H1 (cell line): Measurements from ENCODE around the gene CLPX. TPM values are rescaled to one million over a fixed set of nuclear protein-coding genes. Genes with fewer than 3 reads are reported as not detected.

Source experiments
- ASH2L ChIP-seq: fragments of 200-600, 300-600 bp; sonication (generic); IDR thresholded peaks from one replicate; pipeline ENCODE4 v1.7.1; 2017; ENCODE audit warnings: low read length
- BCL11A ChIP-seq, 2 experiments: IDR thresholded peaks; one replicate each; pipeline ENCODE4 v1.6.1; 2011; ENCODE audit warnings: low read depth in 2 of 2, low read length in 2 of 2, mild to moderate bottlenecking in 2 of 2
- CEBPB ChIP-seq: IDR thresholded peaks from 2 replicates; pipeline ENCODE4 v1.6.1; 2012; ENCODE audit warnings: low read depth, low read length
- CTBP2 ChIP-seq: IDR thresholded peaks from 2 replicates; pipeline ENCODE4 v1.7.0; 2011; ENCODE audit warnings: borderline replicate concordance, mild to moderate bottlenecking, moderate library complexity, mixed read lengths, low read length; ENCODE audit not compliant: insufficient read depth, insufficient read length
- EGR1 ChIP-seq: IDR thresholded peaks from 2 replicates; pipeline ENCODE4 v1.6.1; 2011; ENCODE audit warnings: low read depth, low read length, borderline replicate concordance
- EZH2 ChIP-seq: fragments of 200-600 bp; sonication (generic); IDR thresholded peaks from 2 replicates; pipeline ENCODE4 v1.7.1; 2012; ENCODE audit warnings: low read depth, mild to moderate bottlenecking, moderate library complexity, low read length, inconsistent platforms; ENCODE audit not compliant: severe bottlenecking
- GTF2F1 ChIP-seq: IDR thresholded peaks from 2 replicates; pipeline ENCODE4 v1.6.1; 2012; ENCODE audit warnings: low read depth, low read length, improper control_type of control experiment, borderline replicate concordance
- HDAC6 ChIP-seq: IDR thresholded peaks from one replicate; pipeline ENCODE4 v1.7.1; 2012; ENCODE audit warnings: low read depth, mild to moderate bottlenecking, inconsistent platforms, low read length, moderate library complexity
- JUN ChIP-seq: IDR thresholded peaks from 2 replicates; pipeline ENCODE4 v1.6.1; 2011; ENCODE audit warnings: low read depth, mild to moderate bottlenecking, improper control_type of control experiment, low read length
- KDM4A ChIP-seq: IDR thresholded peaks from one replicate; pipeline ENCODE4 v1.7.1; 2012; ENCODE audit warnings: low read depth, mild to moderate bottlenecking, moderate library complexity, low read length, inconsistent platforms; ENCODE audit not compliant: severe bottlenecking
- KDM5A ChIP-seq: fragments of 200-600 bp; IDR thresholded peaks from 2 replicates; pipeline ENCODE4 v1.7.1; 2012; ENCODE audit warnings: mild to moderate bottlenecking, low read length, inconsistent platforms, mixed read lengths
- MAFK ChIP-seq: IDR thresholded peaks from 2 replicates; pipeline ENCODE4 v1.6.1; 2012; ENCODE audit warnings: low read depth, mild to moderate bottlenecking, improper control_type of control experiment, low read length
- MAX ChIP-seq: IDR thresholded peaks from 2 replicates; pipeline ENCODE4 v1.6.1; 2012; ENCODE audit warnings: inconsistent platforms
- NANOG ChIP-seq: IDR thresholded peaks from 2 replicates; pipeline ENCODE4 v1.6.1; 2011; ENCODE audit warnings: low read length, low read depth, mild to moderate bottlenecking, inconsistent platforms; ENCODE audit not compliant: insufficient read depth, poor library complexity, severe bottlenecking
- RXRA ChIP-seq: IDR thresholded peaks from 2 replicates; pipeline ENCODE4 v1.6.1; 2011; ENCODE audit warnings: low read depth, mild to moderate bottlenecking, low read length, moderate library complexity; ENCODE audit not compliant: insufficient read depth
- SIX5 ChIP-seq: IDR thresholded peaks from 2 replicates; pipeline ENCODE4 v1.6.1; 2011; ENCODE audit warnings: mild to moderate bottlenecking, low read depth, low read length
- SP2 ChIP-seq: IDR thresholded peaks from 2 replicates; pipeline ENCODE4 v1.6.1; 2012; ENCODE audit warnings: mild to moderate bottlenecking, low read length, inconsistent platforms
- SUZ12 ChIP-seq: fragments of 200-600 bp; sonication (generic); IDR thresholded peaks from 2 replicates; pipeline ENCODE4 v1.6.1; 2012; ENCODE audit warnings: mild to moderate bottlenecking, inconsistent platforms, low read length, moderate library complexity, mixed read lengths
- TAF1 ChIP-seq: IDR thresholded peaks from 2 replicates; pipeline ENCODE4 v1.6.1; 2011; ENCODE audit warnings: mild to moderate bottlenecking, low read depth, low read length
- TBP ChIP-seq: IDR thresholded peaks from 2 replicates; pipeline ENCODE4 v1.6.1; 2011; ENCODE audit warnings: low read depth, low read length, improper control_type of control experiment
- TEAD4 ChIP-seq: IDR thresholded peaks from 2 replicates; pipeline ENCODE4 v1.6.1; 2012; ENCODE audit warnings: low read depth, low read length, inconsistent platforms, mixed read lengths
- polyA plus RNA-seq, 7 experiments: library from polyadenylated mRNA; depleted of rRNA in 3 of 7; stranded (reverse) in 5 of 7; unstranded in 2 of 7; fragments of >200 nt in 5 of 7; fragments of 200-250 nt in 2 of 7; gene quantifications; 1 replicate in 5 of 7; 2 replicates in 1 of 7; 4 replicates in 1 of 7; pipeline versions ENCODE4 v1.2.1 to v1.2.3, GENCODE V29; 2011 to 2013; ENCODE audit warnings: missing spikeins in 2 of 7, mixed read lengths in 2 of 7
- total RNA-seq: library from RNA; stranded (reverse); fragmentation: NEBNext Ultra II Directional; extraction: Animal tissue kit (Norgen Biotek cat#: 25700); gene quantifications from 2 replicates; pipeline ENCODE4 v1.2.1, GENCODE V29; 2021

The CLPX gene
- total and polyA plus RNA-seq, 2 of the 8 experiments (the other 6 are each of a cell fraction or from before 2014, with no cell fraction given), result 10.5 to 53.6 TPM

GRCh38 chr15:65101891-65102708 is 83.0 kb downstream of the CLPX start (continued):
- TF ChIP-seq KDM5A (no peak), BCL11A (IDR thresholded peaks at IDR 0.05; ENCODE audit: low read depth in 2 of 2, low read length in 2 of 2) (no peak), MAX (peak; percentile 48), SUZ12 (0 out of 2 replicates have a peak, but pooled peaks have one; percentile 24), KDM4A (peak; percentile 92), RXRA (no peak), CEBPB (no peak), SIX5 (no peak), TBP (no peak), EGR1 (no peak), TEAD4 (no peak), SP2 (no peak), CTBP2 (no peak), MAFK (no peak), HDAC6 (no peak), JUN (no peak), NANOG (no peak), TAF1 (0 out of 2 replicates have a peak, but pooled peaks have one; percentile 10), ASH2L (peak; percentile 51), GTF2F1 (no peak), EZH2 (peak; percentile 38)
